Ascending aorta (tissue), 2 donors: ENCODE measurements around the gene ATF6. TPM values are rescaled to one million over a fixed set of nuclear protein-coding genes. Genes with fewer than 3 reads are reported as not detected.

Experiments
- DNase-seq, 2 donors: peaks; one replicate each; pipeline ENCODE4 v3.0.0-alpha.2; 2019; ENCODE audit warnings: low spot score in 2 of 2
- H3K27ac ChIP-seq, 2 donors: fragments of 200-600 bp; sonication (generic); one replicate each; pipeline ENCODE4 v1.5.1; 2016 to 2017; ENCODE audit warnings: mild to moderate bottlenecking in 1 of 2
- H3K27me3 ChIP-seq: fragments of 200-600 bp; sonication (generic); one replicate; pipeline ENCODE4 v1.5.1; 2017
- H3K36me3 ChIP-seq, 2 donors: fragments of 200-600 bp; sonication (generic); one replicate each; pipeline ENCODE4 v1.5.1; 2016
- H3K4me1 ChIP-seq, 2 donors: fragments of 200-600 bp; sonication (generic); one replicate each; pipeline ENCODE4 v1.5.1; 2016 to 2017; ENCODE audit warnings: mild to moderate bottlenecking in 1 of 2
- H3K4me3 ChIP-seq, 2 donors: fragments of 200-600 bp; sonication (generic); one replicate each; pipeline ENCODE4 v1.5.1; 2016 to 2017; ENCODE audit warnings: mild to moderate bottlenecking in 1 of 2
- H3K9me3 ChIP-seq, 2 donors: fragments of 200-600 bp; sonication (generic); one replicate each; pipeline ENCODE4 v1.5.1; 2016
- intact Hi-C: fragments of 100-400 bp; cut with DNase I; formaldehyde crosslinking; loops from one replicate; pipeline ENCODE4 v1.15.1; 2023
- total RNA-seq: library from RNA; depleted of rRNA; stranded (reverse); fragments of >200 nt; gene quantifications from one replicate; pipeline ENCODE4 v1.1.0, GENCODE V29; 2016
- TF ChIP-seq, protein P1 (sequence below), 3 experiments: fragments of 200-600 bp in 2 of 3; fragments of 450-650 bp in 1 of 3; sonication (generic) in 2 of 3; IDR thresholded peaks; one replicate each; pipeline ENCODE4 v1.5.1; 2016 to 2019; ENCODE audit warnings: antibody characterized with exemption in 3 of 3, mild to moderate bottlenecking in 1 of 3, moderate library complexity in 1 of 3

The ATF6 gene, protein sequence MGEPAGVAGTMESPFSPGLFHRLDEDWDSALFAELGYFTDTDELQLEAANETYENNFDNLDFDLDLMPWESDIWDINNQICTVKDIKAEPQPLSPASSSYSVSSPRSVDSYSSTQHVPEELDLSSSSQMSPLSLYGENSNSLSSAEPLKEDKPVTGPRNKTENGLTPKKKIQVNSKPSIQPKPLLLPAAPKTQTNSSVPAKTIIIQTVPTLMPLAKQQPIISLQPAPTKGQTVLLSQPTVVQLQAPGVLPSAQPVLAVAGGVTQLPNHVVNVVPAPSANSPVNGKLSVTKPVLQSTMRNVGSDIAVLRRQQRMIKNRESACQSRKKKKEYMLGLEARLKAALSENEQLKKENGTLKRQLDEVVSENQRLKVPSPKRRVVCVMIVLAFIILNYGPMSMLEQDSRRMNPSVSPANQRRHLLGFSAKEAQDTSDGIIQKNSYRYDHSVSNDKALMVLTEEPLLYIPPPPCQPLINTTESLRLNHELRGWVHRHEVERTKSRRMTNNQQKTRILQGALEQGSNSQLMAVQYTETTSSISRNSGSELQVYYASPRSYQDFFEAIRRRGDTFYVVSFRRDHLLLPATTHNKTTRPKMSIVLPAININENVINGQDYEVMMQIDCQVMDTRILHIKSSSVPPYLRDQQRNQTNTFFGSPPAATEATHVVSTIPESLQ
- 12.3 TPM for total RNA-seq

GRCh38 chr1:161766102-161766981 is at the start of gene ATF6:
TSS of gene ATF6 (plus strand) at chr1:161766320. CDS start at chr1:161766361, 41 bp downstream.
- TF ChIP-seq, protein P1, sequence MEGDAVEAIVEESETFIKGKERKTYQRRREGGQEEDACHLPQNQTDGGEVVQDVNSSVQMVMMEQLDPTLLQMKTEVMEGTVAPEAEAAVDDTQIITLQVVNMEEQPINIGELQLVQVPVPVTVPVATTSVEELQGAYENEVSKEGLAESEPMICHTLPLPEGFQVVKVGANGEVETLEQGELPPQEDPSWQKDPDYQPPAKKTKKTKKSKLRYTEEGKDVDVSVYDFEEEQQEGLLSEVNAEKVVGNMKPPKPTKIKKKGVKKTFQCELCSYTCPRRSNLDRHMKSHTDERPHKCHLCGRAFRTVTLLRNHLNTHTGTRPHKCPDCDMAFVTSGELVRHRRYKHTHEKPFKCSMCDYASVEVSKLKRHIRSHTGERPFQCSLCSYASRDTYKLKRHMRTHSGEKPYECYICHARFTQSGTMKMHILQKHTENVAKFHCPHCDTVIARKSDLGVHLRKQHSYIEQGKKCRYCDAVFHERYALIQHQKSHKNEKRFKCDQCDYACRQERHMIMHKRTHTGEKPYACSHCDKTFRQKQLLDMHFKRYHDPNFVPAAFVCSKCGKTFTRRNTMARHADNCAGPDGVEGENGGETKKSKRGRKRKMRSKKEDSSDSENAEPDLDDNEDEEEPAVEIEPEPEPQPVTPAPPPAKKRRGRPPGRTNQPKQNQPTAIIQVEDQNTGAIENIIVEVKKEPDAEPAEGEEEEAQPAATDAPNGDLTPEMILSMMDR (IDR thresholded peaks at IDR 0.05): no peak
- peak; percentile 75 to 96 for DNase-seq
- Histone ChIP-seq H3K27me3 (no peaks in the 10 kb centered on the region), H3K4me1 (peaks cover 0 to 16% of the 10 kb centered on the region in 2 donors), H3K4me3 (peak within 1 kb of the TSS; percentile 55 to 93), H3K36me3 (no peaks in the 10 kb centered on the region), H3K27ac (peak within 1 kb of the TSS; percentile 77 to 91), H3K9me3 (no peaks in the 10 kb centered on the region)
- intact Hi-C loops: loop anchor here (5.0 to 10.0 kb wide), 2 partner anchors 196 to 452 kb away; partner anchors contain the start of gene SDHC

GRCh38 chr1:161718559-161719324 is 47.4 kb upstream of the ATF6 start:
- TF ChIP-seq, protein P1 (IDR thresholded peaks at IDR 0.05): no peak
- Histone ChIP-seq H3K9me3 (no peaks in the 10 kb centered on the region), H3K4me3 (no peak overlapping the region), H3K27ac (no peak overlapping the region), H3K36me3 (no peaks in the 10 kb centered on the region), H3K4me1 (no peaks in the 10 kb centered on the region), H3K27me3 (no peaks in the 10 kb centered on the region)
- intact Hi-C loops: no loop called here
- no peak for DNase-seq

GRCh38 chr1:161719325-161719611 is 46.9 kb upstream of the ATF6 start:
- Histone ChIP-seq H3K4me3 (no peak overlapping the region), H3K36me3 (no peaks in the 10 kb centered on the region), H3K9me3 (no peaks in the 10 kb centered on the region), H3K27me3 (no peaks in the 10 kb centered on the region), H3K4me1 (no peaks in the 10 kb centered on the region), H3K27ac (no peak overlapping the region)
- no peak for DNase-seq
- intact Hi-C loops: no loop called here
- TF ChIP-seq, protein P1 (IDR thresholded peaks at IDR 0.05): no peak

GRCh38 chr1:161720422-161720821 is 45.7 kb upstream of the ATF6 start:
- H3K9me3 ChIP-seq: no peaks in the 10 kb centered on the region
- H3K4me3 ChIP-seq: no peak overlapping the region
- no peaks in the 10 kb centered on the region for H3K27me3 ChIP-seq
- no peaks in the 10 kb centered on the region for H3K36me3 ChIP-seq
- intact Hi-C loops: no loop called here
- no peak overlapping the region for H3K27ac ChIP-seq
- peaks cover 0 to 4% of the 10 kb centered on the region in 2 donors for H3K4me1 ChIP-seq
- TF ChIP-seq, protein P1 (IDR thresholded peaks at IDR 0.05): no peak
- DNase-seq: no peak
